Measurements from ENCODE around the gene CACFD1.

The CACFD1 gene

GRCh38 chr9:133490865-133491655 is 31.3 kb downstream of the CACFD1 start:
- Histone ChIP-seq H2AFZ (ENCODE audit: low read depth, low read length) (no peak overlapping the region), H3K79me2 (ENCODE audit: insufficient read depth, low read length) (no peaks in the 10 kb centered on the region), H3K4me3 (ENCODE audit: low read depth in 1 of 2, low read length in 2 of 2) (no peak overlapping the region), H3K27me3 (ENCODE audit: insufficient read depth, low read length, poor library complexity) (no peaks in the 10 kb centered on the region), H4K20me1 (ENCODE audit: insufficient read depth, low read length) (no peaks in the 10 kb centered on the region), H3K9me3 (ENCODE audit: insufficient read depth, low read length, severe bottlenecking) (no peaks in the 10 kb centered on the region), H3K27ac (ENCODE audit: low read length) (no peak overlapping the region), H3K4me1 (ENCODE audit: insufficient read depth, low read length) (peaks cover 2% of the 10 kb centered on the region), H3K36me3 (ENCODE audit: insufficient read depth, low read length) (no peaks in the 10 kb centered on the region), H3K4me2 (ENCODE audit: insufficient read depth, low read length) (no peak overlapping the region), H3K9ac (ENCODE audit: low read depth, low read length) (no peak overlapping the region)
- no peak for ATAC-seq (ENCODE audit: insufficient read depth, low read depth)
- DNase-seq = no peak
- TF ChIP-seq EZH2 (IDR thresholded peaks at IDR 0.05; ENCODE audit: borderline replicate concordance, low read depth, low read length, severe bottlenecking) = no peak
- no peak for TF ChIP-seq CTCF (IDR thresholded peaks at IDR 0.05; ENCODE audit: borderline replicate concordance, extremely low read depth, low read length, poor library complexity, severe bottlenecking)

- Histone ChIP-seq H2AFZ (ENCODE audit: low read depth, low read length) (no peak overlapping the region), H3K9ac (ENCODE audit: low read depth, low read length) (no peak overlapping the region), H3K27me3 (ENCODE audit: insufficient read depth, low read length, poor library complexity) (no peaks in the 10 kb centered on the region), H3K4me1 (ENCODE audit: insufficient read depth, low read length) (no peaks in the 10 kb centered on the region), H3K79me2 (ENCODE audit: insufficient read depth, low read length) (no peaks in the 10 kb centered on the region), H3K36me3 (ENCODE audit: insufficient read depth, low read length) (no peaks in the 10 kb centered on the region), H3K4me2 (ENCODE audit: insufficient read depth, low read length) (no peak overlapping the region), H4K20me1 (ENCODE audit: insufficient read depth, low read length) (no peaks in the 10 kb centered on the region), H3K27ac (ENCODE audit: low read length) (no peak overlapping the region), H3K4me3 (ENCODE audit: low read depth in 1 of 2, low read length in 2 of 2) (no peak overlapping the region), H3K9me3 (ENCODE audit: insufficient read depth, low read length, severe bottlenecking) (no peaks in the 10 kb centered on the region)
- DNase-seq (no peak), ATAC-seq (ENCODE audit: insufficient read depth, low read depth) (no peak)
- TF ChIP-seq CTCF (IDR thresholded peaks at IDR 0.05; ENCODE audit: borderline replicate concordance, extremely low read depth, low read length, poor library complexity, severe bottlenecking) = no peak
- TF ChIP-seq EZH2 (IDR thresholded peaks at IDR 0.05; ENCODE audit: borderline replicate concordance, low read depth, low read length, severe bottlenecking) = no peak
Observed at GRCh38 chr9:133491656-133491925, 31.8 kb downstream of the CACFD1 start.

GRCh38 chr9:133492061-133493021 is 32.6 kb downstream of the CACFD1 start:
- DNase-seq = no peak
- no peak for TF ChIP-seq EZH2 (IDR thresholded peaks at IDR 0.05; ENCODE audit: borderline replicate concordance, low read depth, low read length, severe bottlenecking)
- H3K4me1 ChIP-seq (ENCODE audit: insufficient read depth, low read length) = no peaks in the 10 kb centered on the region

GRCh38 chr9:133493428-133493827 is 33.6 kb downstream of the CACFD1 start:
- H3K79me2 ChIP-seq (ENCODE audit: insufficient read depth, low read length) = no peaks in the 10 kb centered on the region
- no peak overlapping the region for H3K4me3 ChIP-seq (ENCODE audit: low read depth in 1 of 2, low read length in 2 of 2)
- H3K4me1 ChIP-seq (ENCODE audit: insufficient read depth, low read length) = no peaks in the 10 kb centered on the region
- H3K9ac ChIP-seq (ENCODE audit: low read depth, low read length) = no peak overlapping the region
- H4K20me1 ChIP-seq (ENCODE audit: insufficient read depth, low read length) = no peaks in the 10 kb centered on the region
- no peak for DNase-seq
- H3K27me3 ChIP-seq (ENCODE audit: insufficient read depth, low read length, poor library complexity) = no peaks in the 10 kb centered on the region
- ATAC-seq (ENCODE audit: insufficient read depth, low read depth) = no peak
- no peak overlapping the region for H2AFZ ChIP-seq (ENCODE audit: low read depth, low read length)
- H3K27ac ChIP-seq (ENCODE audit: low read length) = no peak overlapping the region
- H3K9me3 ChIP-seq (ENCODE audit: insufficient read depth, low read length, severe bottlenecking) = no peaks in the 10 kb centered on the region
- no peaks in the 10 kb centered on the region for H3K36me3 ChIP-seq (ENCODE audit: insufficient read depth, low read length)
- no peak for TF ChIP-seq CTCF (IDR thresholded peaks at IDR 0.05; ENCODE audit: borderline replicate concordance, extremely low read depth, low read length, poor library complexity, severe bottlenecking)
- no peak for TF ChIP-seq EZH2 (IDR thresholded peaks at IDR 0.05; ENCODE audit: borderline replicate concordance, low read depth, low read length, severe bottlenecking)
- no peak overlapping the region for H3K4me2 ChIP-seq (ENCODE audit: insufficient read depth, low read length)

More at GRCh38 chr9:133492061-133493021, 32.6 kb downstream of the CACFD1 start:
- Histone ChIP-seq H4K20me1 (ENCODE audit: insufficient read depth, low read length) (no peaks in the 10 kb centered on the region), H3K9me3 (ENCODE audit: insufficient read depth, low read length, severe bottlenecking) (no peaks in the 10 kb centered on the region), H2AFZ (ENCODE audit: low read depth, low read length) (no peak overlapping the region), H3K4me2 (ENCODE audit: insufficient read depth, low read length) (no peak overlapping the region), H3K9ac (ENCODE audit: low read depth, low read length) (no peak overlapping the region), H3K4me3 (ENCODE audit: low read depth in 1 of 2, low read length in 2 of 2) (no peak overlapping the region), H3K36me3 (ENCODE audit: insufficient read depth, low read length) (no peaks in the 10 kb centered on the region), H3K27ac (ENCODE audit: low read length) (no peak overlapping the region), H3K79me2 (ENCODE audit: insufficient read depth, low read length) (no peaks in the 10 kb centered on the region), H3K27me3 (ENCODE audit: insufficient read depth, low read length, poor library complexity) (no peaks in the 10 kb centered on the region)
- no peak for ATAC-seq (ENCODE audit: insufficient read depth, low read depth)
